ENCODE data around the gene ZFR2.

The ZFR2 gene

DNA sequence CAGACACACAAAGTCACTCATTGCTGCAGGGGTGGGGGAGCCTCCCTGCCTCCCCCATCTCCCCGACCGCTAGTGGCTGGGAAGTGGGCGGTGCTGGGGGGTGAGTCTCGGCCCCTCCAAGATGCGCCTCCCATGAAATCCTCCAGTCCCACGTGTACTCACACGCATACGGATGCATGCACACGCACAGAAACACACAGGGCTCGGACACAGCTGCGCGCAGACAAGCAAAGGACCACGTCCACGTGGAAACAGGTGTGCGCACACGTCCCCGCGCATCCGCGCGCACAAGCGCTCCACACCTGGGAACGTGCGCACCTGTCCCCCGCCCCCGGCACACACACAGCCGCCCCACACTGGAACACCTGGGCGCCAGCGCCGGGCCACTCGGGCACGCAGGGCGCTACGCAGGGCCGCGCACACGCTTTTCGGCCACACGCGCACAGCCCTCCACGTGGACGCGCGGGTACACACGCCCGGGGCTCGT, 83.3 kb downstream of the ZFR2 start:
- DNase-seq, result no peak

DNA sequence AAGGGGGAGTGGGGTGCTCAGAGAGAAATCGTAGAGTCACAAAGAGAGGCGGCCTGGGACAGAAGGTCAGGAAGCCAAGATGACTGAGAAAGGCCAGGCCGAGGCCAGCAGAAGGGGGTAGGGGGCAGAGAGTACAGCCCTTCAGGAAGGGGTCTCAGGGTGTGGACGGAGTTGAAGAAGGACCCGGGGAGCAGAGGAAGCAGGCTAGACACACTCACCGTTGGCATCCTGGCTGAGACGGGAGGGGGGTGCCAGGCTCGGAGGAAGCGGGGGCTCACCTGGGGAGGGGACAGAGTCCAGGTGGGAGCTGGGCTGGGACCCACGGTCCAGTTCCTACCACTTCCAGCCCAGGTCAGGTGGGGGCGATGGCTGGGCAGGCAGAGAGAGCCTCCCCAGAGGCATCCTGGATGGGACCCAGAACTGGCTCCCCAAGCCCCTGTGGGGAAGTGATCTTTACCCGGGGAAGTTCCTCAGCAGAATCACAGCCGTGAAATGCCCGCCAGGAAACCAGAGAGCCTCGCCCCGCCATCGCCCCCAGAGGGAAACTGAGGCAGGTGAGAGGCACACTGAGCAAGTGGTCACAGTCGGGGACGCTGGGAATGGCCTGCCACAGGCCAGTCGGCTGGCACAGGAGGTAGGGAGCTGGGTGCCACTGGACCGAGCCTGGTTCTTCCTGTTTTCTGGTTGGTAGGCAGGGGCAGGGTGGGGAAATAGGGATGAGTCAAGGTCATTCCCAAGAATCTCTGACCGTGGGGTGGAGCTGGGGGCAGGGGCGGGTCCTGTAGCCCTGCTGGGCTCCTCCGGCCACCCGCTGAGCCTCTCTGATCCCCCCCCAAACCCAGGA, 84.0 kb downstream of the ZFR2 start:
- DNase-seq, result no peak

DNA sequence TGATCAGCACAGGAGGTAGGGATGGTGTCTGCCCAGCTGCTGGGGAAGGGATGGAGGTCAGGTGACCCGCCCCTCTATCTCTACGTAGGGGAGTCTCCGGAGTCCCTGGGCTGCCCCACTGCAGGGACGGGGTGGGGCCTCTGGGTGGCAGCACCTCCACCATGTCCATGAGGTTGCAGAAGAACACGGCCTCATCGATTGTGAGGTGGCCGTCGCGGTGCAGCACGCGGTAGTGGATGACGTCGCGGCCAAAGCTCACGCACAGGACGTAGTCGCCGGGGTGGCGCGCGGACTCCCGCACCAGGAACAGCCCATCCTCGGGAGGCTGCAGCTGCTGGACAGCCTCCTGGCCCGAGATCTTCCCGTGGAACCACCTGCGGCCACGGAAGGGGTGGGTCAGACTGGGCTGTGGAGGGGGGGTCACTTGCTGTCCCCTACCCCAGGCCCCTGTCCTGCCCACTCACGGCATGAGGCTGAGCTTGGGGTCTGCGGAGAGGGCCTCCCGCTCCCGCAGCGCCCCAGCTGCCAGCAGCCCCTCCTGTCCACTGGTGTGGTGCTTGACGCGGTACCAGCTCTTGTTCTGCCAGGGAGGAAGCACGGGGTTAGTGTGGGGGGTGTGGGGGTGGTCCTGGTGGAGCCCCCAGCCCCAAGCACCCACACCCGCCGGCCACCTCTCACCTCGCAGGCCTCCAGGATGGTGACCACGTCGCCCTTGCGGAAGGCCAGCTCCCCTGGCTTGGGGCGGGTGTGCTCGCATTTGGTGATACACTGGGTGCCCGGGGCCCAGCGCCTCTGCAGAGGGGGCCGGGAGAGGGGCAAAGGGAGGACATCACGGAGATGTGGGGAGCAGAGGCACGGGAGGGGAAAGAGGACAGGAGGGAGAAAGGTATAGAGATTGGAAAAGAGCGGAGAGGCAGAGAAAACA, 84.9 kb downstream of the ZFR2 start:
- no peak for DNase-seq

DNA sequence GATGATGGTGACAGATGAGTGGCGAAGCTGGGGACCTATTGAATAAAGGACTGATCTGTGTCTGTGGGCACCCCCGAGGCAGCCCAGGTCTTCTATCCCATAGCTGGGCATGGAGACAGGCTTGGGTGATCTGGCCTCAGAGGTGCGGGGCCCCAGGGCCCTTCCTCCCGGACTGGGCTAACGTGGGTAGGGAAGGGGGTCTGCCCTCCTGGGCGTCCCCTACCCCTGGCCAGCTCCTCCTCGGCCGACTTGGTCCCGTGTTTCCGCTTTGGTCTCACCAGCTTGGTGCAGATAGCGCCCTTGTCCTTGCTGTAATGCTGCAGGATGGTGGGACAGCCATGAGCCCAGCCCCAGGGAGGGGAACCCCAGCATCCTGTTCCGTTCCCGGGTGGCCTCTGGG, 85.9 kb downstream of the ZFR2 start:
- no peak for DNase-seq

DNA sequence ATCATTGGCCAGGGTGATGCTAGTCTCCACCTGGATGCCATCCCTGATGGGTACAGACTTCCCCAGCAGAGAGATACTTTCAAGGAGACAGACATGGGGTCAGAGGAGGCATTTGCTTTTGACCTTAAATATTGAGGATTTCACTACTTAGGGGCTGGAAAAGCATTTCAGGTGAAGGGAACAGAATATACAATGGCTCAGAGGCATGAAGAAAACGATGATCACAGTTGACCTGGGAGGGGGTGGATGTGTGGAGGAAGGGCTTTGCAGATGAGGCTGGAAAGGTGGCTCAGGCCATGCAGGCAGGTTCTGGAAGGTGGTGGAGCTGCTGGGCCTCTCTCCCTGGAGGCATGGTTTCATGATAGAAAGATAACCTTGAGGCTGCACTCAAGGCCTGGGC, 86.5 kb downstream of the ZFR2 start:
- no peak for DNase-seq

DNA sequence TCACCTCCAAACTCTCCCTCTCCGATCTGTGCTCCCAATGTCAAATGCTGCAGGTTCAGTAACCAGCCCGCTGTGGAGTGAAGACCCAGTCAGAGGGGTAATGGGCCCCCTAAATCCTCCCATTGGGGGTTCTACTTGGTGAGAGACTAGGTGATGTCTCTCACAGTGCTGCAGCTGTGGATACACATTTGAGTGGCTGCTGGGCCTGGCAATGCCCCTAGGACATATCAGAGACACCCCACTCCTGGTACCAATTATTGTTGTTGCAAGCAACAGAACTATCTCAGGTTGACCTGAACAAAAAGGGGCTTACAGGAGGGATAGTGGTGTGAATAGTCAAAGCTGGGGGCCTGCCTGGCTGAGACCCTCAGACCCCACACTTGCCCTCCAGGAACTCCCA, 87.2 kb downstream of the ZFR2 start:
- DNase-seq, result no peak

DNA sequence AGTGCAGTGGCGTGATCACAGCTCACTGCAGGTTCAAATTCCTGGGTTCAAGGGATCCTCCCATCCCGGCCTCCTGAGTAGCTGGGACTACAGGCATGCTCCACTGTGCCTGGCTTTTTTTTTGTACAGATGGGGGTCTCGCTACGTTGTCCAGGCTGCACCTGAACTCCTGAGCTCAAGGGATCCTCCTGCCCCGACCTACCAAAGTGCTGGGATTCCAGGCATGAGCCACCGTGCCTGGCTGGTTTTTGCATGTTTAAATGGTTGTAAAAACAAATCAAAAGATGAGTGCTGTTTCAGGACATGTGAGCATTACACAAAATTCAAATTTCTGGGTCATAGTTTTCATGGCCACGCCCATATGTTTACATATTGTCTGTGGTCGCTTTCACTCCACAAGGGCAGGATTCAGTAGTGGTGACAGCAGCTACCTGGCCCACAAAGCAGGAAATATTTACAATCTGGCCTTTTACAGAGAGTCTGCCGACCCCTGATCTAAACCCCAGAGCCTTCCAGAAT, 88.0 kb downstream of the ZFR2 start:
- no peak for DNase-seq

DNA sequence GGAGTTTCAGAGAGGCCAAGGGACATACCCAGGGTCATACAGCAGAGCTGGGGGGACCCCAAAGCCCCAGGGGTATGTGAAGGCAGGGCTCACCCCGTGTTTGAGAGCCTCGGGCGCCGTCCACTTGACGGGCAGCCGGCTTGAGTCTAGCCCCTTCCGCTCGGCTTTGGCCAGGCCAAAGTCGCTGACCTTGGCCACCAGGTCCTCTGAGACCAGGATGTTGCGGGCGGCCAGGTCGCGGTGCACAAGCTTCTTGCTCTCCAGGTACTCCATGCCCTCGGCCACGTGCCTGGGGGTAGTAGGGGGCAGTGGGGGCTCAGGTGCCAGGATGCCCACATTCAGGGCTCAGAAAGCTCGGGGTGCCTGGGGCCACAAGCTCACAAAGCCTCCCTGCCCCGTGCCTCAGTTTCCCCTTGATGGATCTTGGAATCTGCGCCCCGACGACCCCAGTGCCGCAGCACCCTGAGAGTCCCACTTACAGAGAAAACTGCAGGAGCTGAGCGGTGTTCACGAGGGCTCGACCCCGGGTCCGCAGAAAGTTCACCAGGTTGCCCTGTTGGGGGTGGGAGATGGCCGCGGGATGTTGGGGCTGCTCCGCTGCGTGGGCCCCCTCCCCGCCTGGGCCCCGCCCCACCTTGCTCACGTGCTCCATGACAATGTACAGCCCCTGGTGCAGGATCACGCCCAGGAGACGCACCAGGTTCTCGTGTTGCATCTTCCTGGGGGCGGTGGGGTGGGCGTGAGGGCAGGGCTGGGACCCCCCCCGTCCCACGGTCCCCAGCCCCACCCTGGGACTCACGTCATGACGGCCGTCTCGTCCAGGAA, 89.7 kb downstream of the ZFR2 start:
- no peak for DNase-seq

DNA sequence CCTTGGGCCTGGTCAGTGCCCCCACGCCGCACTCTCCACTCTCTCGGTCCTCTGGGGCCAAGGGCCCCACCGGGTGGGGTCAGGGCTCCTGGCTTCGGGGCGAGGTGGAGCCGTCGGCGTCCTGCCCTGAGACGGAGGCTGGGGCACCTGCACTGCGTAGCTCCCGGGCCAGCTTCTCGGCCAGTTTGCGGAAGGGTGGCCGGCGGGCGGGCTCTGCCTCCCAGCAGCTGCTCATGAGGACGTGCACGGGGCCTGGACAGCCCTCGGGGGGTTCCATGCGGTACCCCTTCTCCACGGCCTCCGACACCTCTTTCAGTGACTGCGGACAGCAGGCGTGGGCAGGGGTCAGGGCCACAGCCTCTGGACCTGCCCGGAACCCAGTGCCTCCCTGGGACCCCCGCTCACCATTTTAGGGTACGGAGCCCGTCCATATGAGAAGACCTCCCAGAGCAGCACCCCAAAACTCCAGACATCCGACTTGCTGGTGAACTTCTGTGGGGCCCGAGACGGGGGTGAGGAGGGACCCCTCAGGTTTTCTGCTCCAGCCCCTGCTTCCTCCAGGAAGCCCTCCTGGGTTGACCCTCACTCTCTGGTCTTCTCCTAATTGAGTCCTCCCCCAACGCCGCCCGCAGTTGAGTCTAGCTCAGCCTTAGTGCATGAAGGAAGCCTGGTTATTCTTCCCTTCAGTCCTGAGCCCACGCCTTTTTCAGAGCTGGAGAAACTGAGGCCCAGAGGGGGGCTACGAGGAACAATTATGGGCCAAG, 90.6 kb downstream of the ZFR2 start:
- no peak for DNase-seq

DNA sequence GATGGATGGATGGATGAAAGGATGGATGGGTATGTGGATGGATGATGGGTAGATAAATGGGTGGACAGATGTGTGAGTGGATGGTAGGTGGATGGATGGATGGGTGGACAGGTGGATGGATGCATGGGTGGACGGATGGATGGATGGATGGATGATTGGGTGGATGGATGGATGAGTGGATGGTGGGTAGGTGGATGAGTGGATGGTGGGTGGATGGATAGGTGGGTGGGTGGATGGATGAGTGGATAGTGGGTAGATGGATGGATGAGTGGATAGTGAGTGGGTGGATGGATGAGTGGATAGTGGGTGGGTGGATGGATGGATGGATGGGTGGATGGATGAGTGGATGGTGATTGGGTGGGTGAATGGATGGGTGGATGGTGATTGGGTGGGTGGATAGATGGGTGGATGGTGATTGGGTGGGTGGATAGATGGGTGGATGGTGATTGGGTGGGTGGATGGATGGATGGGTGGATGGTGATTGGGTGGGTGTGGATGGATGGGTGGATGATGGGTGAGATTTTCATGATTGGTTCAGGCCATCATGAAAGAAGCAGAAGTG, 92.3 kb downstream of the ZFR2 start:
- no peak for DNase-seq

DNA sequence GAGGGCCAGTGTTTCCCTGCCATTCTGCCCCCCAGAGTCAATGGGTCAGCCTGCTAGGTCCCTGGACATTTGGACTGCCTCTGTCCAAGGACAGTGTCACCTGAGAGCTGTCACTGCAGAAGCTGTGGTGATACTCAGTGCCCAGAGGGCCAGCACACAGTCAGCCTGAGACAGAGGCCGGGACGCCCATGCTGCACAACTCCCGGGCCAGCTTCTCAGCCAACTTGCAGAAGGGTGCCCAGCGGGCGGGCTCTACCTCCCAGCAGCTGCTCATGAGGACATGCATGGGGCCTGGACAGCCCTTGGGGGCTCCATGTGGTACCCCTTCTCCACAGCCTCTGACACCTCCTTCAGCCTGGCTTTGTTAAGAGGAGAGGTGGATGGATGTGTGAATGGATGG, 93.0 kb downstream of the ZFR2 start:
- DNase-seq, result no peak

DNA sequence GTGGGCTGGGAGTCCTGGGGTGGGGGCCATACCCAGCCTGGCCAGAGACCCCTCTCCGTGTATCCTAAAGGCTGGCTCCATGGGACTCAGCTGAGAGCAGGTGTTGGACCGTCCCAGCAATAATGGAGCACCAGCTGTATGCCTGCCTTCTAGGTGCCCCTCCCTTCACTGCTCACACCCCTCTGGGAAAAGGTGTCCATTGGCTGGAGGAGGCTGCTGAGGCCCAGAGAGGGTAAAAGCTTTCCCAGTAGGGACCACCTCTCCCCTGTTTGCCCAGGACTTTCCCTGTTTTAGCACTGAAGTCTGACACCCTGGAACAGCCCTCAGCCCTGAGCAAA, 93.5 kb downstream of the ZFR2 start:
- DNase-seq, result no peak

DNA sequence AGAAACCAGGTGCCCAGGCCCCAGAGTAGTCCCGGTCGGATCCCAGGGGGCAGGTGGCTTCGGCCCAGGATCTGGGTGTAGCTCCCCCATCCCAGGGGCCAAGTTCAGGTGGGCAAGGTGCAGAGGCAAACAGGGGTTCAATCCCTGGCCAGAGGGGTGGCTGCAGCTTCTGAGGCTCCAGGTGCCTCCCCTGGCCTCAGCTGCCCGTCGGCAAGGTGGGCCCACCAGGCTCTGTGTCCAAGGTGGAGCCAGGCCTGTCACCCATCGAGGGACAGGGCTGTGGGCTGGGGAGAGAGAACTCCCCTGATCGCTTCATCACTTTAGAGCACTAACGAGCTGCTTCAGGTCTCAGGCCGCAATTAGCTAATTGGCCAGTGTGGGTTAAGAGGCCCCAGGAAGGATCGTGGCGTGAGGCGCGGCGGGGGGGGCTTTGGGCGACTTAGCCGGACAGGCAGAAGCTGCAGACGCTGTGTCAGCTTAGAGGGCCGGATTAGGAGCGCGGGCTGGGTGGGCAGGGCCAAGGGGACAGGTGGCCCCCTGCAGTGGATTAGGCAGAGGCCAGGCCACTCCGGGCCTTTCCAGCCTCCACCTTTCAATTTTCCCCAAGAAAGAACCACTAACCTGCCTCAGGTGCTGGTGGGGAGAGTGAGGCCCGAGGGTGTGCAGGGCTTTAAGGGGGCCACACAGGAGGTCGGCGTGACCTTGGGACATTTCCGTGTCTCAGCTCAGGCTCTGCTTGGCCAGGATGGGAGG, 94.0 kb downstream of the ZFR2 start:
- no peak for DNase-seq

DNA sequence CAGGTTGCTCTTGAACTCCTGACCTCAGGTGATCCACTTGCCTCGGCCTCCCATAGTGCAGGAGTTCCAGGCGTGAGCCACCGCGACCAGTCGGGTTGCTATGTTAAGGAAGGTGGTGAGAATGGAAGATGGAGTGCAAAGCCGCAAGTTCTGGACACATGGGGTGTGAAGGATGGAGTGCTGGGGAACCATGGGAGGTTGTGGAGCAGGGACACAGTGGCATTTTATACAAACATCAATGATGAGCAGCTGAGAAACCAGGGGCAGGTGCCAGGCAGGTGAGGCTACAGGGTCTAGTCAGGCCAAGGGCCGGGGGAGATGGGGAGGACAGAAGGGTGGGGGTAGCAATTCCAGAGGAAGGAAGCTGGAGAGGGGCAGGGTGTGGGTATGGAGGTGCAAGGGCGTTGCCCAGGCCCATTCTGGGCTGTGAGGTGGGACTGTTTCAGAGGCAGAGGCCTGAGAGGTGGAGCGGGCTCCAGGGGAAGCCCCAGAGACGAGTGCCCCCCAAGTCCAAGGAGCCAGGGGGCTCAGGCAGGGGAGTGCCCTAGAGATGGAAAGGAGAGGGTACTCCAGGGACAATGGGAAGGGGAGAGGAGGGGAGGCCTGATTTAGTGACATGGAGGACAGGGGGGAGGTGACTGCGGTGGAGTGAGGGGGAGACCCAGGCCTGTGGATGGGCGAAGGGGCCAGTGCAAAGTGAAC, 94.9 kb downstream of the ZFR2 start:
- DNase-seq, result no peak

DNA sequence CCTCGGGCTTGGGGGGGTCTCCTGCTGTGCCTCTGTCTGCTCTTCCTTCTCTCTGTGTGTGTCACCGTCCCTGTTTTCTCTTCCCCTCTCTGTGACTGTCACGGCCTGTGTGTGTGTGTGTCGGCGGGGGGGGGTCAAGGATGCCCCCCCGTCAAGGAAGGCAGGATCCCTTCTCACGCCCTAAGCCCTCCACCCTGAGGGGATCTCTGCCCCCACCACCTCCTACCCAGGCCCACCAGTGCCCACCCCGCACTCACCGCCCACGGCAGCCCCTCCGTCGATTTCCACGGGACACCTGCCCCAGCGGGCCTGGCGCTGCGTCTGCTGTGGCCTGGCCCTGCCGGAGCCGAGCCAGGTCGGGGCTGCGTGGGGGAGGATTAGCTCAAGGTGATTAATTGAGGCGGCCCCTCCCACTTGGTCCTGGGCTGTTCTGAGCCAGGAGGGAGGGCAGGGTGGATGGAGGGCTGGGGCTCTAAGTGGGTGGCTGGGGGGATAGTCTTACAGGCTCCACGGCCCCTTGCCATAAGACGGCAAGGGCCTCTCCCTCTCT, 96.9 kb downstream of the ZFR2 start, which contains the start of gene RAX2:
Gene RAX2 (minus strand): TSS at position 323 of the 550 bp plus-strand sequence. CDS start 486 bp downstream, outside the sequence.
- DNase-seq, result no peak

DNA sequence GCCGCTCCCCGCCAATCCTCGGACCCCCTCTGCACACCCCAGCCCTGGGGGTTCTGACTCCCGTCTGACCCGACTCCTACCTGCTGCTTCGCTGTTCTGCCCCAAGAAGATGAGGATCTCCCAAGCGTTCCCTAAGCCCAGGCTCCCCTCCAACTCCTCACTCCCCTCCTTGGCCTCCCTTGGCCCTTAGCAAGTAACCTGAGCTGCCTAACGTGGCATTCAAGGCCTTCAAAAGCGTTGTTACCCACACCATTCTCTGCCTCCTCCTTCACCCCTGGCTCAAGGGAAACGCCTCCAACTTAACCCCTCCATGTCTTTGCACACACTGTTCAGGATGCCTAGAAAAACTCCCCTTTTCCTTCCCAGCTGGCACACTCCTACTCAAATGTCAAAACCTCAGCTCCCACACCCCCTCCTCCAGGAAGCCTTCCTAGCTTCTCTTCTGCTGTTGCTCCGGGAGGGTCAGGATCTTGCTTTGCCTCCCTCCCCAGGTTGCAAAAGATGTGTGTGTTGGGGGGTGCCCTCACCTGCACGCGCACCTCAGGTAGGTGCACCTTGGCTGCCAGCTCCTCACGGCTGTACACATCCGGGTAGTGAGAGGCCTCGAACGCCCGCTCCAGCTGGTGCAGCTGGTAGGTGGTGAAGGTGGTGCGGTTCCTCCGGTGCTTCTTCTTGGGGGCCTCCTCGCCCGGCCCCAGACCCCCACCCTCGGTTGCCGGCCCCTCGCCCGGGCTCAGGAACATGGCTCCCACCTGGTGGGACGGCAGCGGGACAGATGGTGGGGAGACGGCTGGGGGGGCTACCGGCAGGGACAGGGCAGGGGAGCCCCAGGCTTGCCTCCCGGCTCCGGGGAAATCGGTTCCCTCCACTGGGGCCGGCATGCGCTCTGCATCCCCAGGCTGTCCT, 97.6 kb downstream of the ZFR2 start:
- no peak for DNase-seq

DNA sequence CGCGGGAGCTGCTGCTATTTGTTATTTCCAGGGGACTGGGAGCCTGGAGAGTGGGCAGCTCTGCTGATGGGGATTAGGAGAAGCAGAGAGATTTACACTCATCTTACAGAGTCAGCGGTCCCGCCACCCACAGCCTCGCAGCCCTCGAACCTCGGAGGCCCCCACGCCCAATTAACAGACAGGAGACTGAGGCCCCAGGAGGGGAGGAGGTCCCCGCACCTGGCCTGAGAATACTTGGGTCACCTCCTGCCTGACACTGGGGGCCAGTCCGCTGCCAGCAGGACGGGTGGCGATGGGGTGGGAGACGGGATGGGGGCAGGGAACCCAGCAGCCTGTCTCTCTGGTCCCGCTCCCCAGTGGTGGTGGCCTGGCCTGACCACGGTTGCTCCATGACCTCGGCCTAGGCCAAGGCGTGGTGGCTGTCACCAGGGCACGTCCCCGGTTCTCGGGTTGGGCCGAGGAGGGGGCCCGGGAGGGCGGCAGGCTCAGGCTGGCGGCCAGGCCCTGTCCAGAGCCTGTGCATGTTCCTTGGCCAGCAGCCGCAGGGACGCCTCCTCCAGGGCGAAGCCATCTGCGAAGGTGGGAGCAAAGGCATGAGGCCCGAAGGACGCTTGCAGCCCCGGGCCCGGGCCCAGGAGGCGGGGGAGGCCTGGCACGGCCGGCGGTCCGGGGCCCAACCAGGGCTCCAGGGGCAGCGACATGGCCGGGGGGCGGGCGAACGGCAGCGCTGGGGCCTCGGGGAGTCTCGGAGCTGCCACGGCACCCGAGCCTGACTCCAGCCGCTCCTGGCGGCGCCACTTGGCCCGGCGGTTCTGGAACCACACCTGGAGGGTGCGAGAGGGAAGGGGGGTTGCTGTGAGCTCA, 98.5 kb downstream of the ZFR2 start:
- DNase-seq, result no peak

DNA sequence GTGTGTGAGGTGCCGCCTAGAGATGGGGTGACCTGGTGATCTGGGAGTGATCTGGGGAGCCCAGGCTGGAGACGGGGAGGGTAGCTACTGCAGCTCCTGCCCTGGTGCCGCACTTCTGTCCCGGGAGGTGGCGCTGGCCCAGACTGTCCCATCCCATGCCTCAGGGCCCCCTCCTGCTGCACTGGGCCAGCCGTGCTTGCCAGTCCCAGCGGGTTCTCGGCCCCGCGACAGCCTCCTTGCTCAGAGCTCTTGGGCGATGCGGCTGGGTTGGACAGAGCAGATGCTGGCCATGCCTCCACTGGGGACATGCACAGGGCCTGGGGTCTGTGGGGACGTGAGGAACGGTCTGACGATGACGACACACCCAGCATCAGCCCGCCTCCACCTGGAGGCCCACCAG, 99.3 kb downstream of the ZFR2 start:
- no peak for DNase-seq

Measured in fibroblast of upper back skin (primary cell).